ENCODE results near the gene NEDD9.

Gene NEDD9

DNA sequence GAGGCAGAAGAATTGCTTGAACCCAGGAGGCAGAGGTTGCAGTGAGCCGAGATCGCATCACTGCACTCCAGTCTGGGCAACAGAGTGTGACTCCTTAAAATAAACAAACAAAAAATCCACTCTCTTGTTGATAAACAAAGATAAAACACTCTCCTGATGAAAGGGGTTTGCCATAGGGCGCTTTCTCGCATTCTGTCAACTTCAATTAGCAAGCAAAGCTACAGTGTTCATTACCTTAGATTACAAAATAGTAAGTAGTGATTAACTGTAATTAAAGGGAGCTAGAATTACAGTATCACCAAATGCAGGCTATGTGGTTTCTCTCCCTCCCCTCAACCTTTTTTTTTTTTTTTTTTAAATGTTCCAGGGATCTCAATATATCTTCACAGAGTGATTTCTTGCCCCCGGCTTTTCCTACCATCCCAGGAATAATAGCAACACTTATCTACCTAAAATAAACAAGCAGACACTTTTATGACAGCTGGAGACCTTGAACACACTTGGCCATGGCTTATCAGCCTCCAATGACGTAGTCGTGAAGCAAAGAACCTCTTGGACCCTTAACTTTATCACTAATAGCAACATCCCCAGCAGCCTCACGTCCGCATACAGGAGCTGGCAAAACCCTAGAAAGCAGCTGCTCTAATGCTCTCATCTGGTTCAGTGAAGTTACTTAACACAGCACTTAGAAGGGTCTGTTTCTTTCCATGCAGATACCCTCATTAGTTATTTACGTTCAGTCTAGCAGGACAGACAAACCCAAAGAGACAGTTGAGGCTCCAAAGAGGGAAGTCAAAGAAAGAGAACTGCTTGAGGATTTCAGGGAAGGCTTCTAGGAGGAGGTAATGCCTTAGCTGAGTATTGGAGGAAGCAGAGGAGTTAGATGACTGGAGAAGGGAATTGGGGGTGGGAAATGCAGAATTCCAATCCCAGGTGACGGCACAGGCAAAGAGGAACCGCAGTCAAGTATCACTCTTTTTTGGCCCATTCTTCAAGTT lies 37.9 kb upstream of the NEDD9 start:
- TF ChIP-seq CTCF (conservative IDR thresholded peaks at IDR 0.05; ENCODE audit: low read length) (no peak), EZH2phosphoT487 (IDR thresholded peaks at IDR 0.05; ENCODE audit: borderline replicate concordance) (no peak)
- no peak overlapping the region for H3K4me2 ChIP-seq (ENCODE audit: low read depth, low read length, poor library complexity, severe bottlenecking)

GRCh38 chr6:11268978-11269377 lies 36.5 kb upstream of the NEDD9 start:
- Histone ChIP-seq H2AFZ (ENCODE audit: low read length) (no peak overlapping the region), H3K9me2 (replicated peaks; ENCODE audit: low read depth, low read length) (no peaks in the 10 kb centered on the region), H3K36me3 (ENCODE audit: insufficient read depth, low read length) (no peaks in the 10 kb centered on the region), H3K9me3 (ENCODE audit: insufficient read depth, low read depth, low read length) (no peaks in the 10 kb centered on the region), H3F3A (ENCODE audit: low read depth) (no peaks in the 10 kb centered on the region), H3K27me3 (ENCODE audit: insufficient read depth, low read length, poor library complexity, severe bottlenecking) (no peaks in the 10 kb centered on the region), H3K4me1 (ENCODE audit: insufficient read depth, low read length, poor library complexity, severe bottlenecking) (no peaks in the 10 kb centered on the region), H3K79me2 (ENCODE audit: insufficient read depth, low read length) (no peaks in the 10 kb centered on the region), H3K9ac (ENCODE audit: low read depth, low read length, poor library complexity, severe bottlenecking) (no peak overlapping the region), H4K20me1 (ENCODE audit: insufficient read depth, low read length, poor library complexity, severe bottlenecking) (no peaks in the 10 kb centered on the region), H3K4me2 (ENCODE audit: low read depth, low read length, poor library complexity, severe bottlenecking) (no peak overlapping the region), H3K4me3 (ENCODE audit: low read length, poor library complexity, severe bottlenecking) (no peak overlapping the region)
- no peak for TF ChIP-seq EZH2phosphoT487 (IDR thresholded peaks at IDR 0.05; ENCODE audit: borderline replicate concordance)
- TF ChIP-seq CTCF (conservative IDR thresholded peaks at IDR 0.05; ENCODE audit: low read length), result no peak

More for the DNA sequence above, 37.9 kb upstream of the NEDD9 start:
- H3K9me3 ChIP-seq (ENCODE audit: insufficient read depth, low read depth, low read length), result no peaks in the 10 kb centered on the region
- H3K9ac ChIP-seq (ENCODE audit: low read depth, low read length, poor library complexity, severe bottlenecking), result no peak overlapping the region
- no peak overlapping the region for H3K4me3 ChIP-seq (ENCODE audit: low read length, poor library complexity, severe bottlenecking)
- no peaks in the 10 kb centered on the region for H3K9me2 ChIP-seq (replicated peaks; ENCODE audit: low read depth, low read length)
- no peaks in the 10 kb centered on the region for H4K20me1 ChIP-seq (ENCODE audit: insufficient read depth, low read length, poor library complexity, severe bottlenecking)
- no peaks in the 10 kb centered on the region for H3K27me3 ChIP-seq (ENCODE audit: insufficient read depth, low read length, poor library complexity, severe bottlenecking)
- H3K79me2 ChIP-seq (ENCODE audit: insufficient read depth, low read length), result no peaks in the 10 kb centered on the region
- H3K36me3 ChIP-seq (ENCODE audit: insufficient read depth, low read length), result no peaks in the 10 kb centered on the region
- H3F3A ChIP-seq (ENCODE audit: low read depth), result no peaks in the 10 kb centered on the region
- no peak overlapping the region for H2AFZ ChIP-seq (ENCODE audit: low read length)
- peaks cover 6% of the 10 kb centered on the region for H3K4me1 ChIP-seq (ENCODE audit: insufficient read depth, low read length, poor library complexity, severe bottlenecking)

DNA sequence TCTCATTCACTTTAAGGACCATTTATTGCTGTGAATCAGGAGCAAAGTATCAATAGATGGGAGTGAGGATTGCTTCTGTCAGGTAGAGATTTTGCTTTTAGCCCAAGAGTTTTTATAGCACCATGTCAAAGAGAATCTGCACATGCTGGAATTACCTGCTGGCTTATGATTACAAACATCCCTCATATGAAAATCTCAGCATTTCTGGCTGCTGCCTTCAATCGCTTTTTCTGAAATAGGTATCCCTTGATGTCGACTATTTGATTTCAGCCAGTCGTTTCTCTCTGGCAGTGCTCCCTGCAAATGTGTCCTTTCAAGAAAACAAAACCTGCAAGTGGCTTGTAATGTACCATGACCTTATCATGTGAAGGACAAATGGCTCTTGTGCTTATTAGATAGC lies 34.5 kb upstream of the NEDD9 start:
- H3K9me3 ChIP-seq (ENCODE audit: insufficient read depth, low read depth, low read length), result no peaks in the 10 kb centered on the region
- H3K9ac ChIP-seq (ENCODE audit: low read depth, low read length, poor library complexity, severe bottlenecking), result no peak overlapping the region
- H3K36me3 ChIP-seq (ENCODE audit: insufficient read depth, low read length), result no peaks in the 10 kb centered on the region
- H3K4me1 ChIP-seq (ENCODE audit: insufficient read depth, low read length, poor library complexity, severe bottlenecking), result no peaks in the 10 kb centered on the region
- no peaks in the 10 kb centered on the region for H4K20me1 ChIP-seq (ENCODE audit: insufficient read depth, low read length, poor library complexity, severe bottlenecking)
- H3K79me2 ChIP-seq (ENCODE audit: insufficient read depth, low read length), result no peaks in the 10 kb centered on the region
- H3F3A ChIP-seq (ENCODE audit: low read depth), result no peaks in the 10 kb centered on the region
- no peak overlapping the region for H3K4me3 ChIP-seq (ENCODE audit: low read length, poor library complexity, severe bottlenecking)
- H3K4me2 ChIP-seq (ENCODE audit: low read depth, low read length, poor library complexity, severe bottlenecking), result no peak overlapping the region
- TF ChIP-seq EZH2phosphoT487 (IDR thresholded peaks at IDR 0.05; ENCODE audit: borderline replicate concordance) (no peak), CTCF (conservative IDR thresholded peaks at IDR 0.05; ENCODE audit: low read length) (no peak)
- no peak overlapping the region for H2AFZ ChIP-seq (ENCODE audit: low read length)
- no peaks in the 10 kb centered on the region for H3K27me3 ChIP-seq (ENCODE audit: insufficient read depth, low read length, poor library complexity, severe bottlenecking)
- no peaks in the 10 kb centered on the region for H3K9me2 ChIP-seq (replicated peaks; ENCODE audit: low read depth, low read length)
